GM19455 (cell line): ENCODE measurements around the gene PPIL3.
"Not testable (repeated sequence)": the region's sequence is repeated elsewhere in the genome, so short reads cannot be mapped to it uniquely, and the experiment has no call there.

Source experiments
- ATAC-seq: cut with Tn5 transposase; IDR thresholded peaks from one replicate; pipeline ENCODE4 v1.9.1; 2021; ENCODE audit not compliant: unreplicated experiment

Gene PPIL3

DNA sequence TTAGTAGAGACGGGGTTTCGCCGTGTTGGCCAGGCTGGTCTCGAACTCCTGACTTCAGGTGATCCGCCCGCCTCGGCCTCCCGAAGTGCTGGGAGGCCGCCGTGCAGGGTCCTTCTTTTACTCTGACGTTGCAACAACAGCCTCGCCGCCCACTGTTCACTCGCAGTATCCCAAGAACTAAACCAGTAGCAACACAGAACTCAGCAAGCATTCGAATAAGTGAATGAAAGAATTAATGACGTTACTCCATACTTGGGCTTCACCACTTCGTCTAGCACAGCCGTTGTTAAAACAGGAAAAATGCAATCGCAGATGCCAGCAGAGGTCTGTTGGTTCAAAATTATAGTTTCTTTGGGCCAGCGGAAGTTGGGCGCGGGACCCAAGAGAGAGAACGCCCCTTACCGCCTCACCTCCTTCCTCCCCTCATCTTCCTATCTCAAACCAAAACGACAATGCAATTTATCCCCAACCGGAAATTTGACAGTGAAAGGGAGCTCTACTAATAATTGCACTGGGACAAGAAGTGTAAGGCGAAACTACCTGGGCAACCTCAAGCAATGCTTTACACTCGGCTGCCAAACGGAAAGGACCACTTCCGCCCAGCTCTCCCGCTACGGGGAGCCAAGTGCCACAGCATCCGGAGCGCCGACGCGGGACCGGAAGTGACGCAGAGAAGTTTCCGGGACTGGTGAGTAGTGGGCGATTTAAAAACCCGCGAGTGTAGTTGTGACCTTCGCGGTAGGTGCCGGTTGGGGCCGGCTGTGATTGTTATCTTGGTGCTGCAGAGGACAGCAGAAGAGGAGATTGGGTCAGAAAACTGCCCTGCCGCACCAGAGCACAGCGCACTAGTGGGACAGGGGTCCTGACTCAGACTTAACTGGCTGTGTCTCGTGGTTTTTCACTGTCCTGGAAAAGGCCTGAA is at the start of gene PPIL3, which contains the start of gene NIF3L1:
Gene PPIL3, minus strand, starts transcription at position 374 of the 922 bp plus-strand sequence. CDS start 1,462 bp downstream, outside the sequence.
Gene NIF3L1, plus strand, starts transcription at position 668 of the 922 bp plus-strand sequence. CDS start 2,573 bp downstream, outside the sequence.
- ATAC-seq = peak; percentile 88

DNA sequence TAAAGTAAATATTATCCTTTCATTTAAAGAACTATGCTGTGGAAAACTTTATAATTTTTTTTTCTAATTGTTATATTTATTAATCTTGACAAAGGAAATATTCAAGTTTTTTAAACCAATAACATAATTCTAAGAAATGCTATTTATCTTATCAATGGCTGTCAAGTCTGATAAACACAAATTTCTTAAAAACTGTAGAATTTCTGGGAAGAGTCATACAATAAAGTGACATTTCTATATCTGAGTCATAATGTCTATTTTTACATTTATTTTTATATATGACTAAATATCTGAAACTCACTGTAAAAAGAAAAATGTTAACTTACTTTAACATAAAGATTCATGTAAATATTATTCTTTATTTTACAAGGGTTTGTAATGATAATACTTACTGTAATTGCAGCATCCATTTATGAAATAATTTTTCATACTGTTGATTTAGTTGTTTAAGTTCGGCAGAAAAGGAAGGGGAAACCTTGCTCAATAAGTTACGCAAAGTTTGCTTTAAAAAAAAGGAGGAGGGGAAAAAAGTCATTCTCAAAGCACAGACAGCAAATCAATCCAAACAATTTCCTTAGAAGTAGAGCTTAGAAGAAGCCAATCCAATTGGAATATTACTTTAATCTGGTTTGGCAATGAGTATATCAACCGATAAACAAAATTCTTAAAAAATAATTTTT is 42.2 kb upstream of the PPIL3 start:
- ATAC-seq = no peak

DNA sequence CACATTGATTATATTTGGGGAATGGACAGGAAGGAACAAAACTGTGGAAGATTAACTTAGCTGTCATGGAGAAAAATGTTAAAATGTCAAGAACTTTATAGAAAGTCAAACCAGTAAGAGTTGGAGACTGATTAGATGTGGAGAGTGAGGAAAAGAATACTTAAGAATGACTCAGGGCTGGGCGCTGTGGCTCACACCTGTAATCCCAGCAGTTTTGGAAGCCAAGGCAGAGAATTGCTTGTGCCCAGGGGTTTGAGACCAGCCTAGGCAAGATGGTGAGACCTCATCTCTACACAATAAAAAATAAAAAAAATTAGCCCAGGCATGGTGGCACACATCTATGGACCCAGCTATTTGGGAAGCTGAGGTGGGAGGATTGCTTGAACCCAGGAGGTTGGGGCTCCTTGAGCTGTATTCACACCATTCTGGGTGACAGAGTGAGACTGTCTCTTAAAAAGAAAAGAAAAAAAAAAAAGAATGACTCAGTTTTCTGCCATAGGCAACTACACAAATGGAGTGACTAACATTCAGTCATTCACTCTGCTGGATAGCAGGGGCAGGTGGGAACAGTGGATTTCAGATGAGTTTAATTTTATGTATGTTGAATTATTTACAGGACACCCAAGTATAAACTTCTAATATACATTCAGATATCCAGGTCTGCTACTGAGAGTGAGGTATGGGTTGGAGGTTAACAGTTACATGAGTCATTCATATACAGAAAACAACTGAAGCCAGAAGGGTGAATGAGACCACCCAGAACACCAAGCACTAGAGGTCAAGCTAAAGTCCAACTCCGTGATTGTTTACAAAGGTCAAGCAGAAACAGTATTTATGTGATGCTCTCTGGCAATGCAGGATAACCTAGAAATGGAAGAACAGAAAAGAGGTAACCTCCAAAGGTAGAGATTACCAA is 40.7 kb upstream of the PPIL3 start:
- ATAC-seq = no peak

DNA sequence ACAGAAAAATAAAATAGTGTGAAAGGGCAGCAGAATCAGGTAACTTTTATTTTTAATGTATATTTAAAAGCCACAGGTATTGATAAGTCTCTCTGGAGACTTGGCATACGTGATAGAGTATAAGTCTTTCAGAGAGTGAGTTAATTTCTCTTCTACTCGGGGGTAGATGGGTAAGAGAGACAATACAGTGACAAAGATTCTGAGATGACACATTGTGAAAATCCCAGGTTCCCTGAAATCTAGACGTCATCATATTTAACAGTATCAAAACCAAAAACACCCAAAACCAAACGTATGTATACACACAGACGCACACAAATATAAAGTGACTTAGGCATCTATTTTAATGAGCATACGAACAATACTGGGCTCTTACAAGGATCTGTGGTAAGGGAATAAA is 33.6 kb upstream of the PPIL3 start:
- ATAC-seq = no peak

DNA sequence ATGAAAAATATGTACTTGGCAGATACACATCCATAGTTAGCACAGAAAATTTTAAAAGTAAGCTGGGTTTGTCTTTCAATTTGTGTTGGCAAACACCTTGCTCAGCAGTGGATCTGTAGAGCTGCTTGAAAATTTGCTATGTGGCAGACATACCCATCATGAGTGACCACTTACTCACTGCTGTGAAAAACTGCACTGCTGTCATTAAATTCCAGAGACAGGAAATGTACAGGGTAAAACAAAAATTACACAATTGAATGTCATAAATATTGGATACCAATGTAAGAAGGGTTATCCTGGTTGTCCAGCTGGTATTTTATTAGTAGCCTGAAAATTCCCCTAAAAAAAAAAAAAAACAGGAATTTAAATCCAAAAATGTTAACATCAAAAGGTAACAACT is 24.8 kb upstream of the PPIL3 start:
- ATAC-seq = no peak

DNA sequence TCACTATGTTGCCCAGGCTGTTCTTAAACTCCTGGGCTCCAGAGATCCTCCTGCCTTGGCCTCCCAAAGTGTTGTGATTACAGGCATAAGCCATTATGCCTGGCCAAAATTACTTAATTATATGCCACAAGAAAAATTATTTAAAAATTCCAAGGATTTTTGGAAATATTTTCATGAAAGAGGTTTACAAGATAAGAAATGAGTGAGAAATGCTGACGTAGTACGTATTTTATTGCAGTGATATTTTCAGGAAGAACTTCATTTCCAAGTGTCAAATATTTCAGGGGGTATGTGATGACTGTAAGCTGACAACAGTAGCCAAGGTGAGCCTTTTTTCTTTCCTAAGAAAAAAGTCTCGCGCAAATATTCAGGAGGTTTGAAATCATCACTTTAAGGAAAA is 21.1 kb upstream of the PPIL3 start:
- no peak for ATAC-seq

DNA sequence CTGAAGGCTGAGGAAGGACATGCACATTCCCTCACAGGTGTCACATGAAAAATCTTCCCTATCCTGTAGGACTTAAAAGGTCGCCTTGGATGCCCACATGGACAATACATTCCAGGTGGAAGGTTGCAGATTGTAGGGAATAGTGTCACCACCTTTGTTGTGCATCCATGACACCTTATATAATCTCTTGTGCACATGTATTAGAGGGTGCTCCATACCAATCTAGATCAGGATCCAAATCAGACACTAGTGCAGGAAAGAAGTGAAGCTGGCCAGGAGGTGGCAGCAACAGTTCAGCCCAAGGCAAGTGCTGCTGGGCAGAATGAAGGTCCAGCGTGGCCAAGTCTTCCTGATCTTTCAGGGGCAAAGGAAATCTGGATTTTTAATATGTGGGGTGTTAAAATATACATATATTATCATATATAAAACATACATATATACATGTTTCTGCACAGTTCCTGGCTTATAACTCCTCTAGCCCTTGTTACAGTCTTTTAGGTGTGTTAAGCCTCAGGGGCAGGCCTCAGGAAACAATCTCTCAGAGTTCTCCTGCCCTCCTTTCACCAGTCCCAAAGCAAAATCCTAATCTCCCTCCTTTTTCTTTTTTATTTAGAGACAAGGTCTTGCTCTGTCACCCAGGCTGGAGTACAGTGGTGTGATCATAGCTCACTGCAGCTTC is 16.9 kb upstream of the PPIL3 start:
- no peak for ATAC-seq

DNA sequence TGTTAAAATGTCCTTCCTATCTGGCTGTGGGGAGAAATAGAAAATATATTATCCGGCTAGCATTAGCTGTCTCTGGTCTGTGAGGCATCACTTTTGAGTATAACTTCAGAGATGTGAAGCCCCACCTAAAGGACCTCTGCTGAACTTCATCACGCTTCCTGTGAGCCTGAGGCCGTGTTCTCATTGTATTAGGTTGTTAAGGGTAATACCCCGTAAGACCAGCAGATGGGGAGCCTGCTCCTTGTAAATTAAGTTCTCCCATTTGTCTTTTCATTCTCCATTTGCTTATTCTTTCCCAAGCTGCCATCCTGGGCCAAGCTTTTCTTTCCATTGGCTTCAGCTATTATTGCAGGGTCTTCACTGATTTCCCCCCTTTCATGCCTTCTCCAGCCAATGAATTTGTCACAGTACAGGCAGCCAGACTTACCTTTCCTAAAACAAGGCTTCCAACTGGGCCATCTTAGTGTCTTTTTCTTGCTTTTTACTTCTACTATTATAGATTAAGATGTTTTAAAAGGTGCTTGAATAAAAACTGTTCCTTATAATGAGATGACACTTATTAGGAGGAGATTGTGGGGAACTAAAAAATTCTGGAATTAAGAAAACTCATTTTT is 12.7 kb upstream of the PPIL3 start:
- peak; percentile 99 for ATAC-seq

DNA sequence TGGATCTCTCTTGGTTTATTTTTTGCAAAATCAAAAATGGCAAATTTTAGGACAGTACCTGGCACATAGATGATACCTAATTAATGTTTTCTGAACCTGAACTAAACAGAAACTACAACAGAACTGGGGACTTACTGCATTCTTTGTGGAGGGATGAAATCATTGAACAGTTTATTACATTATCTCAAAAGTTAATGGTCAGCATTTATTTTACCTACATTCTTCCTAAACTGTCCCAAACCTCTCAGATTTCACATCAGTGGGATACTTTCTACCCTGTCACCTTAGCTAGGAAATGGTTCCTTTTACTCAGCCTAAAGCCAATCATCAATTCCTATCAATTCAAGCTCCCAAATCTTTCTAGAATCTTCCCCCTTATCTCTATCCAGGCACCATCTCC is 10.6 kb upstream of the PPIL3 start:
- no peak for ATAC-seq

DNA sequence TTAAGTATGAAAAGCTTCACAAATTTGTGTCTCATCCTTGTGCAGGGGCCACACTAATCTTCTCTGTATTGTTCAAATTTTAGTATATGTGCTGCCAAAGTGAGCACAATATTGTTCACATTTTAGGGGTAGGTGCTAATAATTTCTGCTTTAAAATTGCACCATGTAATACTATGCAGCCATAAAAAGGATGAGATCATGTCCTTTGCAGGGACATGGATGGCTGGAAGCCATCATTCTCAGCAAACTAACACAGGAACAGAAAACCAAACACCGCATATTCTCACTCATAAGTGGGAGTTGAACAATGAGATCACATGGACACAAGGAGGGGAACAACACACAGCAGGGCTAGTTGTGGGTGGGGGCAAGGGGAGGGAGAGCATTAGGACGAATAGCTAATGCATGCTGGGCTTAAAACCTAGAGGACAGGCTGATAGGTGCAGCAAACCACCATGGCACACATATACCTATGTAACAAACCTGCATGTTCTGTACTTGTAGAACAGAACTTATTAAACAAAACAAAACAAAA is 7.1 kb downstream of the PPIL3 start:
- ATAC-seq = not testable (repeated sequence)

DNA sequence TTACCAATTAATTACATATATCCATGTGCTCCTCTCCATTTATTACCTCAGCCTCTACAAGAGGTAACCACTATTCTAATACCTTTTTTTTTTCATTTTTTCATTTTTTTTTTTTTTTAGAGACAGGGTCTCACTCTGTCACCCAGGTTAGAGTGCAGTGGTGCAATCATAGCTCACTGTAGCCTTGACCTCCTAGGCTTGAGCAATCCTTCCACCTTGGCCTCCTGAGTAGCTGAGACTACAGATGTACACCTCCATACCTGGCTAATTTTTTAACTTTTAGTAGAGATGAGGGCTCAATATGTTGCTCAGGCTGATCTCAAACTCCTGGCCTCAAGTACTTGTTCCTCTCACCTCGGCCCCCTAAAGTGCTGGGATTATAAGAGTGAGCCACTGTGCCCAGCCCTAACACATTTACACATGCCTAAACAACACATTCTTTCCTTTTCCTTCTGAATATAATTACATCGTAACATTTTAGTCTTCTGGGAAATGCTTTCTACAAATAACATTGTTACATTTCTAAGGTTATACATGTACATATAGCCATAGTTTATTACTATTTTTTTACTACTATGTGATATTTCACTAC is 10.5 kb downstream of the PPIL3 start:
- ATAC-seq = no peak

DNA sequence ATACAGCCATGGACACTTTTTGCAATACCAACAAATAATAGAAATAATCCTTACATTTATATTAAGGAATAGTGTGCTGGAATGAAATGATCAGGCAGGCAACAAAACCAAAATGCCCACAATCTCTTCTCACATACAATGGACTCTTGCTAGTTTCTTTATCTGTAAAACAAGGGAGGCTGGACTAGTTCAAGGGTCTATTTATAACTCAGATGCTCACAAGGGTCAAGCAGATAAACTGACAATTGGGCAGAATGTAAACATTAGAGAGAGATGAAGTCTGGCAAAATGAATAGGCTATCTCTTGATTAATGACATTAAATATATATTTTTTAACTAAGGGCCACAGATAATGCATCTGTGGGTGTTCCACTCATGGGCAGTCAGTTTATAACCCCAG is 11.4 kb downstream of the PPIL3 start:
- no peak for ATAC-seq

DNA sequence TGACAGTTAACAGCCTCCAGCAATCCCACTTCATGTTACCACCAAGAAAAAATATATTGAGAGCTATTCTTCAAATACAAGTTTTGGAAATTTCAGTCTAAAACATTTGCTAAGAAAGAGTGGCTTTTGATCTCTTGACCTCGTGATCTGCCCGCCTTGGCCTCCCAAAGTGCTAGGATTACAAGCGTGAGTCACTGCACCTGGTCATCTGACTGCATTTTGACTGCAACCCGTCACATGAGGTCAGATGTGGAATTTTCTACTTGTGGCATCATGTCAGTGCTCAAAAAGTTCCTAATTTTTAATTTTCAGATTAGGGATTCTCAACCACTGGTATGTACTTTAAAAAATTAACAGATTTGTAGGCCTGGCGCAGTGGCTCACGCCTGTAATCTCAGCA is 15.3 kb downstream of the PPIL3 start:
- no peak for ATAC-seq

DNA sequence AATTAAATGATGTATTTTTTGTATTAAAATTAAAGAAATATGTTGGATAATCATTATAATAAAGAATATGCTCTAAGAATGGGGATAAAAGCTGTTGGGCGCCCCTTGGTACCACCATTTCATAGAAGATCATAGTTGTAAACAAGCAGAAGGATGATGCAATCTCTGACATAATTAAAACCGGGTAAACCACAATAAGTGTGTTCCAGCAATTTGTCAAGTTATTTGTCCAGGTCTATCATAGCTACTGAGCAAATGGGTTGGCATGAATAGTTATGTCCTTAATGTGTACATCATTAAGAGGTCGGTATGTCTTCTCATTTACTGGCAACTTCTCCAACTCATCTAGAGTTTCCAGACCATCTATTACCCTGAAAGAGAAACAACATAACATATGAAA is 17.7 kb downstream of the PPIL3 start:
- no peak for ATAC-seq

DNA sequence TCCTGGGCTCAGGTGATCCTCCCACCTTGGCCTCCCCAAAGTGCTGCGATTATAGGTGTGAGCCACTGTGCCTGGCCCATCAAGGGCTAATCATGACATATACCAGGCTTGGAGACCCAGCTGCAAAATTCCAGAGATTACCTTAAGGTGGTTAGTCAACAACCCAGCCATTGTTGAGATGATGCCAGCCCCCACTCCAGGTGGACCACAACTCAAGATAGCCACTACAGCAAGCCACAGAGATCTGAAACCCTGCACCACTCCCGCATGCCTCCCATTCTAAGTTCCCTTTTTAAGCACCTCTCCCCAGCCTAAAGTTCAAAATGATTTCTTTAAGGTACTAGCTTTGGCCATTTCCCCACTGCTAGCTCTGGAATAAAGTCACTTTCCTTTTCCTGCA is 19.9 kb downstream of the PPIL3 start:
- no peak for ATAC-seq

DNA sequence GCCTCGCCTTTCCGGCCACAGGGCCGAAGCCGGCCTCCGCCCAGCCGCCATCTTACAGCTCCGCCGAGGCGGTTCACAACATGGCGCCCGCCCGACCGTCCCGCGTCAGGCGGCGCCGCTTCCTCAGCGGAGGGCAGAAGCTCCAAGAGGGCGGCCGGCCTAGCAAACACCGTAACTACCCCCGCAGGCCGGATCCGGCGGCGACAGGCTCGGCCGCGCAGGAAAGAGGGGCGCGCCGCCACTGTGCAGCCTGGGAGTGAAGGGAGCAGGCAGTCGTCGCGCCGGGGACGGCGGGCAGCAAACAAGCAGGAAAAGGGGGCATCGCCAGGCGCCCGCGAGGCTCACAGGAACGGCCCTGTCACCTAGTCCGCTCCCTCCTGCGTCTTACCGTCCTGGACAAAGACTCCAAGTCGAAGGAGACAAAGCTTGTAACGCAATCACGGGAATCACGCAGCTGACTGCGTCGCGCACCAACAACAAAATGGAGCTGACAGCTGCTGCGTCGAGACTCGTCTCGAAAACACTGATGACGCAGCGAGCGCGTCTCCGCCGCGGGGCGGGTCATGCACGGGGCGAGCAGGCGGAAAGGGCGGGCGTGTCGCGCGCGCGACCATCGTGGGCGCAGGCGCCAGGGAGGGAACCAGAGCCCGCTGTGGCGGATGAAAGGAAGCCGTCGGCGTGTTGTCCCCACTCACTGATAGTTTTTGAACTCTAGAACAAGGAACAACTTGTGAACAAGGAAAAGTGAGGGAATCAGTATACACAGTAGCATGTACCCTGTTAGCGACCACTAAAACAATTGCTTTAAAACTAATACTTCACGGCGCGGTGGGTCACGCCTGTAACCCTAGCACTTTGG is 24.5 kb downstream of the PPIL3 start, which contains the start of gene CLK1:
Gene CLK1, minus strand, starts transcription at position 483 of the 859 bp plus-strand sequence. CDS start 2,796 bp downstream, outside the sequence.
- peak; percentile 85 for ATAC-seq

DNA sequence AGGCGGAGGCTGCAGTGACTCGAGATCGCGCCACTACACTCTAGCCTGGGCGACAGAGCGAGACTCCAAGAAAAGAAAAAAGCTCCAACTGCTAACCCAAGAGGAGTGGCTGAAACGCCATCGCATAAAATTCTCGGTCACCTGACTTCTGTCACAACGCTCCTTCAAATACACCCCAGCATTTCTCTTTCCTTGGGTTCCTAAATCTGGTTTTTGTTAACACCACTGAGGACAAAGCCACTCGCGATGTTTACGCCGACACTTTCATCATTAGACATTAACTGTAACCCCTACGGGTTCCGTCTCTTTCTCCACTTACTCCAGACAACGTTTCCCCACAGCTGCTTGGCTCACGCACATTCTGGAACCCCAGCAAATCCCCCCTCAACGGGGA is 25.1 kb downstream of the PPIL3 start:
- ATAC-seq = peak; percentile 7

DNA sequence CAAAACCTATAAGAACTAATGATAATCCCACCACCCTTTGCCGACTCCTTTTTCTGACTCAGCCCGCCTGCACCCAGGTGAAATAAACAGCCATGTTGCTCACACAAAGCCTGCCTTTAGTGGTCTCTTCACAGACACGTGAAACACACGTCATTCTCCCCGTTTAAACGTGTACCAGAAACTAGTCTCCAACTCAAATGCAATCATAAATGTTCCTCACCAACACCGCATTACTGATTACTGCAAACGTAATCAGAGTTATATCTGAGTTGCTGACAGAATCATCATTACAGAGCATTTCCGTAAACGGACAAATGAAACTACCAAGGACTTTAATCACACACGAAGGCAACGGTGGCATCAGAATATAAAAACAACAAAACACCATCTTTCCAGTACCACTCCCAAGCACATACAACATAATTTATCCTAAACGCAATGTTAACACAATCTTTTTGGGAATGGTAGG is 26.3 kb downstream of the PPIL3 start:
- ATAC-seq = no peak
